Effector memory CD4-positive, alpha-beta T cell (primary cell): Measurements from ENCODE around the gene PAX9.

Source experiments
- DNase-seq, 3 donors: peaks; one replicate each; pipeline ENCODE4 v3.0.0-alpha.2; 2020
- H3K27ac ChIP-seq: 2 replicates; pipeline ENCODE4 v1.7.0; 2013; ENCODE audit warnings: mild to moderate bottlenecking, low read length, moderate library complexity; ENCODE audit not compliant: insufficient read depth, poor library complexity, severe bottlenecking
- H3K27me3 ChIP-seq: replicated peaks from 2 replicates; pipeline ENCODE4 v1.7.0; 2013; ENCODE audit warnings: mild to moderate bottlenecking, low read length; ENCODE audit not compliant: insufficient read depth, control insufficient read depth, poor library complexity, severe bottlenecking
- H3K36me3 ChIP-seq: 2 replicates; pipeline ENCODE4 v1.7.0; 2013; ENCODE audit warnings: mild to moderate bottlenecking, low read length, moderate library complexity; ENCODE audit not compliant: control insufficient read depth, insufficient read depth
- H3K4me1 ChIP-seq: 2 replicates; pipeline ENCODE4 v1.7.0; 2013; ENCODE audit warnings: low read length, mild to moderate bottlenecking; ENCODE audit not compliant: control insufficient read depth, insufficient read depth, poor library complexity, severe bottlenecking
- H3K4me3 ChIP-seq: 2 replicates; pipeline ENCODE4 v1.7.0; 2013; ENCODE audit warnings: low read length, low read depth, mild to moderate bottlenecking; ENCODE audit not compliant: insufficient read depth, poor library complexity, severe bottlenecking
- H3K9me3 ChIP-seq: 2 replicates; pipeline ENCODE4 v1.7.0; 2013; ENCODE audit warnings: mild to moderate bottlenecking, low read length, moderate library complexity; ENCODE audit not compliant: control insufficient read depth
- total RNA-seq, 3 donors: gene quantifications; one replicate each; lab custom pipeline; 2026; lab: John Stamatoyannopoulos, UW

PAX9 gene
- 0 to 0.39 (median 0.17) reads per million in 3 donors for total RNA-seq

- peaks cover 53% of the 10 kb centered on the region for H3K27me3 ChIP-seq
- H3K36me3 ChIP-seq, result no peaks in the 10 kb centered on the region
- no peak within 1 kb of the TSS for H3K4me3 ChIP-seq
- peaks cover 15% of the 10 kb centered on the region for H3K4me1 ChIP-seq
- no peak for DNase-seq
- H3K27ac ChIP-seq, result no peak within 1 kb of the TSS
- no peaks in the 10 kb centered on the region for H3K9me3 ChIP-seq
These were observed at the start of gene PAX9 for GRCh38 chr14:36661506-36662257. TSS of gene PAX9 (plus strand) at chr14:36661860. CDS start at chr14:36662090, 230 bp downstream.

DNA sequence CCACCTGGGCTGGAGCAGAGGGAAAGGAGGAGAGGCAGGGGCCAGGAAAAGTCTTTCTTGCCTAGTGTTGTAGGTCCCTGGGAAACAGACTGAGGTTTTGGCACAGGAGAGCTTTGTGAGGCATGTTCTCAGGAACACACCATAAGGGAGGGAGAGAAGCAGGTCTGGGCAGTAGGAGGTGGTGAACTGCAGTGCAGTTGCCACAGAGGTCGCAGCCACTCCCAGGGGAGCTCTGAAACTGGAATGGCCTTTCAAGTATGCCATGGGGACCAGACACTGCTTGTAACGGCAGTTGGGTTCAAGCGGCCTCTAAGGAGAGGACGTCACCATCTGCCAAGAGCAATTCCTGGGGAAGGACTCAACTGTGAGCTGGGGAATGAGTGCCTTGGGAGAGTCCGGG lies 43.8 kb upstream of the PAX9 start:
- Histone ChIP-seq H3K27ac (no peak overlapping the region), H3K4me1 (no peaks in the 10 kb centered on the region), H3K27me3 (no peaks in the 10 kb centered on the region), H3K36me3 (no peaks in the 10 kb centered on the region), H3K9me3 (no peaks in the 10 kb centered on the region), H3K4me3 (no peak overlapping the region)
- no peak for DNase-seq

GRCh38 chr14:36618641-36619040 lies 43.0 kb upstream of the PAX9 start:
- no peak overlapping the region for H3K4me3 ChIP-seq
- no peaks in the 10 kb centered on the region for H3K36me3 ChIP-seq
- H3K27me3 ChIP-seq, result no peaks in the 10 kb centered on the region
- H3K27ac ChIP-seq, result no peak overlapping the region
- no peaks in the 10 kb centered on the region for H3K4me1 ChIP-seq
- DNase-seq, result no peak
- no peaks in the 10 kb centered on the region for H3K9me3 ChIP-seq

DNA sequence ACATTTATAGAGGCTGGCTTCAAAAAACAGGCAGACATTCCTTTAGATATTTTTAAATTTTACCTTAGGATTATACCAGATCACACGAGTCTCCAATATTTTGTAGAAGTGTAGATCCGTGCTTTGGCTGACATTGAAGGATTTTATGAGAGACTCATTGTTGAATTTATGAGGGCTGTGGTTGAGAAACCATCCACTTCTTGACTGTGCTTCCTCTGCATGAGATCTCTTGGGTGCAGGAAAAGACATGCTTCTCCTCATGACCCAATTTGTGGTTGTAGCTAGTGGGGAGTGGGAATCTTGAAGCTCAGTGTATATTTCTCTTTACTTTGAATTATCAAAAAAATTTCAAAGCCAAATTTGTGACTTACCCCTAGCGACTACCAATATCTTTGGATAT lies 42.5 kb upstream of the PAX9 start:
- Histone ChIP-seq H3K9me3 (no peaks in the 10 kb centered on the region), H3K4me1 (no peaks in the 10 kb centered on the region), H3K27me3 (no peaks in the 10 kb centered on the region), H3K27ac (no peak overlapping the region), H3K4me3 (no peak overlapping the region), H3K36me3 (no peaks in the 10 kb centered on the region)
- no peak for DNase-seq

DNA sequence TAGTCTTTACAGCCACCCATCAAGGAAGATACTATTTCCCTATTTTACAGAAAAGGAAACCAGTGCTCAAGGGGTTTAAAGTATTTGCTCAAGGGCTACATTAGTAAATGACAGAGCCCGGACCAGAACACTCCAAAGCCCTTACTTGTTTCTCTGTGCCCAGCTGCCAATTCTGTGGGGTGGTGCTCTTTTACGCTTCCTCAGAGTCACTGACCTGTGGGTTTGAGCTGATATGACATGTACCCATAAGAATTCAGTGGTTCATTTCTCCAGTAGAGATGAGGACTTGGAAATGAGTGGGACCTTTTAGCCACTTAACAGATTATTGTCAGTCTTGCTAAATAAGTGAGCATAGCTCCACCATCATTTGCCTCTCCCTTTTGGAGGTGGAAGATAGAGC lies 41.8 kb upstream of the PAX9 start:
- no peaks in the 10 kb centered on the region for H3K9me3 ChIP-seq
- no peaks in the 10 kb centered on the region for H3K27me3 ChIP-seq
- no peak overlapping the region for H3K27ac ChIP-seq
- H3K4me1 ChIP-seq, result no peaks in the 10 kb centered on the region
- no peak for DNase-seq
- no peaks in the 10 kb centered on the region for H3K36me3 ChIP-seq
- H3K4me3 ChIP-seq, result no peak overlapping the region

- Histone ChIP-seq H3K27me3 (no peaks in the 10 kb centered on the region), H3K9me3 (no peaks in the 10 kb centered on the region)
- DNase-seq, result no peak
These were observed 36.6 kb upstream of the PAX9 start for GRCh38 chr14:36625014-36625413.

DNA sequence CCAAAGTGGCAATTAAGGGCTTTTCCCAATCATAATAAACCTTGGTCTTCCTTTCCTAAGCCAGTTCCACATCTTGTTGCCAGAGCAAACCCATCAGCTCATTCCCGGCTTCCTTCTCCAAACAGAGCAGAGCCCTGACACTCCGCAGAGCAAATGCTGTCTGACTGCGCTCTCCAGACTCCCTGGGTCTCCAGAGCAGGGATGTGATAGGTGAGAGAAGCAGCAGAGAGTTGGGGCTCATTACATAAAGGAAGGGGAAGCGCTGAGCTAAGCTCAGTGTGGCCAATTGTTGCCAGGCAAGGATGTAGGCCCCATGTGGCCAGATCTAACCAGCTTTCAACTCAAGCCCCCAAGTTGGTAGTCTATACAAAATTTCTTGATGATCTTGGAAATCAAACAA lies 36.2 kb upstream of the PAX9 start:
- H3K27me3 ChIP-seq, result no peaks in the 10 kb centered on the region

More at GRCh38 chr14:36625014-36625413, 36.6 kb upstream of the PAX9 start:
- no peak overlapping the region for H3K27ac ChIP-seq
- H3K4me3 ChIP-seq, result no peak overlapping the region
- no peaks in the 10 kb centered on the region for H3K4me1 ChIP-seq
- H3K36me3 ChIP-seq, result no peaks in the 10 kb centered on the region

GRCh38 chr14:36626151-36626550 lies 35.5 kb upstream of the PAX9 start:
- H3K27me3 ChIP-seq, result no peaks in the 10 kb centered on the region
- no peak overlapping the region for H3K4me3 ChIP-seq
- no peaks in the 10 kb centered on the region for H3K9me3 ChIP-seq
- no peaks in the 10 kb centered on the region for H3K4me1 ChIP-seq
- H3K27ac ChIP-seq, result no peak overlapping the region
- no peaks in the 10 kb centered on the region for H3K36me3 ChIP-seq
- DNase-seq, result no peak

More for the DNA sequence above, 36.2 kb upstream of the PAX9 start:
- H3K4me1 ChIP-seq, result no peaks in the 10 kb centered on the region
- no peak for DNase-seq
- H3K27ac ChIP-seq, result no peak overlapping the region
- H3K9me3 ChIP-seq, result no peaks in the 10 kb centered on the region
- H3K36me3 ChIP-seq, result no peaks in the 10 kb centered on the region
- H3K4me3 ChIP-seq, result no peak overlapping the region

DNA sequence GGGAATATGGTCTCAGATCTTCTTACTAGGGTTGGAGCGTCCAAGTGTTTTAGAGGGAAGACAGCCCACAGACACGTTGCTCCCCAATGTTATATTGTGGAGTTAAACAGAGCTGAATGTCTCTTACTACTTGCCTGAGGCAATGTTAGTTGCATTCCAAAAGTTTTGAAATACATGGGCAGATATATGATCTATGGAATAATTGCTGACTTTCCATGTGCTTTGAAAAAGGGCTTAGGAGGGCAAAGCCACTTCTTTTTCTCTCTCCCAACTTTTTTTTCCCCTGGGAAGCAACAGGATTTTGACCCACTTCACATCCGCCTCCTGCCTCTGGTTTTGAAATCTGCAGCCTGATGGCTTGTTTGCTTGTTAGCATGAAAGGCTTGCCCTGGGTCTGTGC lies 33.7 kb upstream of the PAX9 start:
- no peak for DNase-seq
- H3K36me3 ChIP-seq, result no peaks in the 10 kb centered on the region
- no peaks in the 10 kb centered on the region for H3K4me1 ChIP-seq
- H3K27me3 ChIP-seq, result no peaks in the 10 kb centered on the region
- no peak overlapping the region for H3K27ac ChIP-seq
- H3K9me3 ChIP-seq, result no peaks in the 10 kb centered on the region
- no peak overlapping the region for H3K4me3 ChIP-seq

GRCh38 chr14:36633580-36633979 lies 28.1 kb upstream of the PAX9 start:
- no peak overlapping the region for H3K27ac ChIP-seq
- H3K4me3 ChIP-seq, result no peak overlapping the region
- no peaks in the 10 kb centered on the region for H3K9me3 ChIP-seq
- H3K27me3 ChIP-seq, result no peaks in the 10 kb centered on the region
- H3K36me3 ChIP-seq, result no peaks in the 10 kb centered on the region
- no peak for DNase-seq
- no peaks in the 10 kb centered on the region for H3K4me1 ChIP-seq
